ENCODE results near the gene FZR1.

The FZR1 gene

DNA sequence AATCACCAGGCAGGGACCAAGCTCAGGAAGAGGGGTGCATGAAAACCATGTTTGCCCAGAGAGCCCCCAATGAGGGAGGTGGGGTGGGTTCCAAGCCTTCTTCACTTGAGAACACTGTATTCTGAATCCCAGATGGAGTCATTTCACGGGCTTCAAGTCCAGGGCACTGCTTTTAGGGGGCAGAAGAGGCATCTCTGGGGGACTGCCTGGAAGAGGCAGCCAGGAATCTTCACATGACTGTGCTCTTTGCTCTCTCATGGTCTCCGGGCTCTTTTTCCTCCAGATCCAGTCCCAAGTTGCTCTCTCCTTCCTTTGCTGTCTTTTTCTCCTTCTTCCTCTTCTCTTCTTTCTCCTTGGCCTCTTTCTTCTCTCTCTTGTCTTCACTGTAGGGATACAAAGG is 31.5 kb upstream of the FZR1 start:
- no peak for DNase-seq

DNA sequence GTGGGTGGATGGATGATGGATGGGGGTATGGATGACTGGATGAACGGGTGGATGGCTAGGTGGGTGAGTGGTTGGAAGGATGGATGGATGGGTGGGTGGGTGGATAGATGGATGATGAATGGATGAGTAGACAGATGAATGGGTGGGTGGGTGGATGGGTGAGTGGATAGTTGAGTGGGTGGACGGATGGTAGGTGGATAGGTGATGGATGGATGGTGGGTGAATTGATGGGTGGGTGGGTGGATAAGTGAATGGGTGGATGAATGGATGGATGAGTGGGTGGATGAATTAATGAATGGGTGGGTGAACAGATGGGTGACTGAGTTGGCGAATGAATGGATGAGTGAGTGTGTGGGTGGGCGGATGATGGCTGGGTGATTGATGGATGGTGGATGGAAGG is 30.7 kb upstream of the FZR1 start:
- DNase-seq: no peak

DNA sequence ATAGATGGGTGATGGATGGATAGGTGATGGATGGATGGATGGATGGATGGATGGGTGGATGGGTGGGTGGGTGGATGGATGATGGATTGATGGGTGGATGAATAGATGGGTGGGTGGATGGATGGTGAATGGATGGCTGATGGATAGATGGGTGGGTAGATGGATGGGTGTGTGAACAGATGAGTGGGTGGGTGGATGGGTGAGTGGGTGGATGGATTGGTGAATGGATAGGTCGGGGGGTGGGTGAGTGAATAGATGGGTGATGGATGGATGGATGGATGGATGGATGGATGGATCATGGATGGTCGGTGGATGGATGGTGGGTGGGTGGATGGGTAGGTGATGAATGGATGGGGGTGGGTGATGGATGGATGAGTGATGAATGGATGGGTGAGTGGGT is 29.3 kb upstream of the FZR1 start:
- DNase-seq: no peak

DNA sequence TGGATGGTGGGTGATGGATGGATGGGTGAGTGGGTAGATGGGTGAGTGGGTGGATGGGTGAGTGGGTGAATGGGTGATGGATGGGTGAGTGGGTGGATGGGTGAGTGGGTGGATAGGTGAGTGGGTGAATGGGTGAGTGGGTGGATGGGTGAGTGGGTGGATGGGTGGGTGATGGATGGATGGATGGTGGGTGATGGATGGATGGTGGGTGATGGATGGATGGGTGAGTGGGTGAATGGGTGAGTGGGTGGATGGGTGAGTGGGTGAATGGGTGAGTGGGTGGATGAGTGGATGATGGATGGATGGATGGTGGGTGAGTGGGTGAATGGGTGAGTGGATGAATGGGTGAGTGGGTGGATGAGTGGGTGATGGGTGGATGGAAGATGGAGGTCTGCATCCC is 28.6 kb upstream of the FZR1 start:
- DNase-seq: no peak

DNA sequence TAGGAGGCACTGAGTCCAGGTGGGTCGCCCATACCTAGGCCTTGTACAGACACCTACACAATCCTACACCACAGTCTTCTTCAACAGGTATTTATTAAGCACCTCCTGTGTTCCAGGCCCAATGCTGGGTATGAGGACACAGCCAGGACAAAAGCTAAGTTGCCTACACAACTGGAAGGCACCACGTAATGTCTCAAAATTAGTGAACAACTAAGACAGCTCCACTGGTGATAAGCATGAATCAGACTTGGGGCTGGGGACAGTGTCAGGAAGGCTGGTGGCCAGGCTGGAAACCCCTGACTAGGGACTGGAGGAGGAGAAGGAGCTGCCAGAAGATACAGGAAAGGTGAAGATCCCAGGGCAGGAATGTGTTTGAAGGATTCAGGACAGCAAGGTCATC is 28.2 kb upstream of the FZR1 start:
- DNase-seq: no peak

DNA sequence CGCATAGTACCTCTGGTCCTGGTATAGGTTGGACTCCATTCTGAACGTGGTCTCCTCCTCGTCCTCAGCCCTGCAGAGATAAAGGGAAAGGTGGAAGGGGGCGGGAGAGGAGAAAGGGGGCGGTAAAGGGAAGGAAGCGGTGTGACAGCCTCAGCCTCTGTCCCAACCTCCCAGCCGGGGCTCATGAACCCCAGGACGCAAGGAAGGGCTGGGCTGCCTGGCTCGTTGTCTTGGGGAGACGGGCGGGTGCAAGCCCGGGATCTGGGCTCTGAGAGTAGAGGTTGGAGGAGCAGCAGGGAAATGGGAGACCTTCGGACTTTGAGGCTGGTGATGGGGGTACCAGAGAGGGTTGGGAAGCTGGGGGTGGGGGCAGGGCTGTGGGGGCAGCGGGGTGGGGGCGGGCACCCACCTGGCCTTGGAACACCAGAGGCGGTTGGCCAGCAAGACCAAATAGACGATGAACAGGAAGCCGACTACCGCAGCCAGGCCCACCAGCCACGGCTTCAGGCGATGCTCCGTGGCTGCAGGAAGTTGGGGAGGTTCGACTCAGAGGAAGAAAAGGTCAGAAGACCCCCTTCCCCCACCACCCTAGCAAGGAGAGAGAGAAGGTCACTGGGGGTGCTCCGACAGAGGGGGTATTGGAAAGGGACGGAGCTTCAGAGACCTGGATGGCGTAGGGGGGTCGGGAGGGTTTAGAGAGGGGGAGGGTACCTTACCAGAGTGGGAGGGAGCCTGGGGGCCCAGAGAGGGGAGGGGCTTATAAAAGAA is 27.5 kb upstream of the FZR1 start:
- DNase-seq: peak; percentile 55

DNA sequence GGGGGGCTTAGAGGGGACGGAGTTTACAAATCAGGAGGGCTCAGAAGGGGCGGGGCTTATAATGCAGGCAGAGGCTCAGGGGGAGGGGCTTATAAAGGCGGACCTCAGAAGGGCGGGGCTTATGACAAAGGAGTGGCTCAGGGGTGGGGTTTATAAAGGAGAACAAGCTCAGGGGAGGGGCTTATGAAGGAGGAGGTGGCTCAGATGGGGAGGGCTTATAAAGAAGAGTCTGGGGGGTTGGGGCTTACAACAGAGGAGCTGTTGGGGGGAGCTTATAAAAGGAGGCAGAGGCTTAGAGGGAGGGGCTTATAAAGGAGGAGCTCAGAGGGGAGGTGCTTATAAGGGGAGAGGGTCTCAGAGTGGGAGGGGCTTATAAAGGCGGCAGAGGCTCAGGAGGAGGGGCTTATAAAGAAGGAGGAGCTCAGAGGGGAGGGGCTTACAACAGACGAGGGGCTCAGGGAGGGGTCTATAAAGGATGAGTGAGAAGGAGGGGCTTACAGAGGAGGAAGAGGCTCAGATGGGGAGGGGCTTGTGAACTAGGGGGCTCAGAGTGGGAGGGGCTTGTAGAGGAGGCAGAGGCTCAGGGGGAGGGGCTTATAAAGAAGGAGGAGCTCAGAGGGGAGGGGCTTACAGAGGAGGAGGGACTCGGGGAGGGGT is 26.8 kb upstream of the FZR1 start:
- DNase-seq: peak; percentile 74

DNA sequence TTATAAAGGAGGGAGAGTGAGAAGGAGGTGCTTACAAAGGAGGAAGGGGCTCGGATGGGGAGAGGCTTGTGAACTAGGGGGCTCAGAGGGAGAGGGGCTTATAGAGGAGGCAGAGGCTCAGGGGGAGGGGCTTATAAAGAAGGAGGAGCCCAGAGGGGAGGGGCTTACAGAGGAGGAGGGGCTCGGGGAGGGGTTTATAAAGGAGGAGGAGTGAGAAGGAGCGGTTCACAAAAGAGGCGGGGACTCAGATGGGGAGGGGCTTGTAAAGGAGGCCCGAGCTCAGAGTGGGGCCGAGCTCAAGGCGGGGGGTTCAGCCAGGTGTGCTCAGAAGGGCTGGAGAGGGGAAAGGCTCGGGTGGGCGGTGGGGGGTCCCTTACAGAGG is 26.3 kb upstream of the FZR1 start:
- DNase-seq: peak; percentile 71

DNA sequence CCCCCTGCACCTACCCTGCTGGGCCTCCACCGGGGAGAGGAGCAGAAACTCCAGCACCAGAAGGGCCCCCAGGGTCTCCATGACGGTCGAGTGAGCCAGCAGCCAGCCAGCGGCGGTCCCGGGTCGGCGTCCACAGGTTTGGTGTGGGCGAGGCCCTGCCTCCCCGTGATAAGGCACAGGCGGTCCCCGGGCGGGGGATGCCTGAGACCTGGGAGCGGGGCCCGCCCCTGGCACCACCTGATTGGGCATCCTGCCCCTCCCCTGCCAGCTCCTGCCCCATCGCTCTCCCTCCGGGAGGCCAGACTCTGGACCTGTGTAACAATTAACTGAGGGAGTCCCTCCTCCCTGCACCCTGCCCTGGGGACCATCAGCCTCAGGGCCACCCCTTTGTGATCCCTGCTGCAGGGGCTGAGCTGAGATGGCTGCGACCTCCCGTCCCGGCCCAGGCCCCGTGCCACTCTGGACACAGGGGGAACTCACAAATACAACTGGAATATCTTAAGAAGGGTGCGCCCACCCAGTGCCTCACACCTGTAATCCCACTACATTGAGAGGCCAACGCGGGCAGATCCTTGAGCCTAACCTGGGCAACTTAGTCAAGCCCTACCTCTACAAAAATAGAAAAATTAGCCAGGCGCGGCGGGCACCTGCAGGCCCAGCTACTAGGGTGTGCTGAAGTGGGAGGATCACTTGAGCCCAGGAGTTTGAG is 25.6 kb upstream of the FZR1 start, which contains the start of gene SMIM24:
SMIM24 (minus strand) TSS at position 143 of the 709 bp plus-strand sequence; CDS start at position 81, 62 bp downstream.
- peak; percentile 67 for DNase-seq

DNA sequence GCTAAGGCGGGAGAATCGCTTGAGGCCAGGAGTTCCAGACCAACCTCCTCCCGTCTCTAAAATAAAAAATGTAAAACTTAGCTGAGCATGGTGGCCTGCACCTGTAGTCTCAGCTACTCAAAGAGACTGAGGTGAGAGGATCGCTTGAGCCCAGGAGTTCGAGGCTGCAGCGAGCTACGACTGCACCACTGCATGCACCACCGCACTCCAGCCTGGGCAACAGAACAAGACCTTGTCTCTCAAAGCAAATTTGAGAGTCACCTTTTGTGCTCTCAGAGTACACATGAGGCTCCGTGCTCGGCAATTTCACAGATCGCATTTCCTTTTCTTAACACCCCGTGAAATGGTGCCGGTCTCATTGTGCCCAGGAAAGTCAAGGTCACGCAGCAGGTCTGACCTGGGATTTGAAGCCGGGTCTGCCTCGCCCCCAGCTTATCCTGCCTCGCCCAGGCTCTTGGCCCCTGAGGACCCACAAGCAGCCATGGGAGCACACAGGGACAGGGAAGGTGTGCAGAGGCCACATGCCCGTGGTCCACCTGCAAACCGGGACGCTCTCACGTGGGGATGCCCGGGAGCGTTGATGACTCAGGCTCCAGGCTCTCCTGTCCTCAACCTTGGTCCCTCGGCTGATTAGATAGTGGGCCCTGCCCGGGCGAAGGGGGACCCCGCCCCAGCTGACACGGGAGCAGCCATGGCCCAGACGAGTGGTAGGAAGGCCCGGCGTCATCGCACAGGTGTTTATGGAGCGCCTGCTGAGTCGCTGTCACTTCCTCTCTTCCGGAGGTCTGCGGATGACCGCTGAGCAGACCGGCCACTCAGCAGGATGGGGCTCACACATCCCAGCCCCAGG is 24.6 kb upstream of the FZR1 start:
- DNase-seq: no peak

DNA sequence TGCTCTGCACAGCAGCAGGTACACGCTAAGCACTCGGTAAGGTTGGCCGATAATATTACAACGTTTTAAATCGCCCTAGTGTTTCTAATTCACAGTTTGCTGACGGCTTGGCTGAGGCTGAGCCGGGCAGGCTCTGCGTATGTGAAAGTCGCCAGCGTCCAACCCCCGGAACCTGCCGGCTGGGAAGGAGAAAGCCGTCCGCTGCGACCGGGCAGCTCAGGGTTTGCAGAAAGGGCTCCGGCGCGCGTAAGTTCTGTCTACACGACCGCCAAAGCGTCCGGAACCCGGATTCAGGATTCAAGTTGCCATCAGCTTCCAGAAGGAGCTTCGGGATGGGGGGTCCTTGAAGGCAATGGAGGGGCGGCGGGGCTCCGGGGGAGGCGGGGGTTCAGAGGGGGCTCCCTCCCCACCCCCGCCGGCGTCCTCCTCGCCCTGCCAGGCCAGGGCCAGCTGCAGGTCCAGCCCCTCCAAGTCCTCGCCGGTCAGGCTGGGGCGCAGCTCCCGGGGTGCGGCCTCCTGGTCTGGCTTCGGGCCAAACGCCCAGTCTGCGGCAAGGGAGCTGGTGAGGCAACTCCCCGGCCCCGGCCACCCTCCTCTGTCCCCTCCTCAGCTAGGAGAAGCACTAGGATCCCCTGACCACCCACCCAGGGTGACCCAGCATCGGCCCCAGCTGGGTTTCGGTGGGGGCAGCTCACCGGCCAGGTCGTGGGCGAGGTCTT is 23.4 kb upstream of the FZR1 start:
- DNase-seq: peak; percentile 54

DNA sequence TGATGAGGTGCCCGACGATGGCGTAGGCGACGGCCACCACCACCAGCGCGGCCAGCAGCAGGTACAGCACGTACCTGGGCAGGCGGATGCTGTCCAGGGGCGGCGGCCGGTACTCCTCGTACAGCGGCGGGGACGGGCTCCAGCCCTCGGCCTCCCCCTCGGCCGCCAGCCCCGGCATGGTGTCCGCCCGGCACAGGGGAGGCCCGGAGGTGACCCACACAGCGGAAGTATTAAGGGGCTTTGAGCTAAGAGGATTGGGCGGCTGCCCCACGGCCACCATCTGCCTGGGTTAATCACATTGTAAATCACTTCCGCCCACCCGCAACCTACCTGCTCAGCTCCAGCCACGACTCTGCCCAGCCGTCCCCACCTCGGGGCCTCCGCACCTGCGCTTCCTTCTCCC is 22.9 kb upstream of the FZR1 start, which contains the start of gene SMIM44:
SMIM44 (minus strand) TSS at position 216 of the 403 bp plus-strand sequence; CDS start at position 178, 38 bp downstream.
- peak; percentile 74 for DNase-seq

DNA sequence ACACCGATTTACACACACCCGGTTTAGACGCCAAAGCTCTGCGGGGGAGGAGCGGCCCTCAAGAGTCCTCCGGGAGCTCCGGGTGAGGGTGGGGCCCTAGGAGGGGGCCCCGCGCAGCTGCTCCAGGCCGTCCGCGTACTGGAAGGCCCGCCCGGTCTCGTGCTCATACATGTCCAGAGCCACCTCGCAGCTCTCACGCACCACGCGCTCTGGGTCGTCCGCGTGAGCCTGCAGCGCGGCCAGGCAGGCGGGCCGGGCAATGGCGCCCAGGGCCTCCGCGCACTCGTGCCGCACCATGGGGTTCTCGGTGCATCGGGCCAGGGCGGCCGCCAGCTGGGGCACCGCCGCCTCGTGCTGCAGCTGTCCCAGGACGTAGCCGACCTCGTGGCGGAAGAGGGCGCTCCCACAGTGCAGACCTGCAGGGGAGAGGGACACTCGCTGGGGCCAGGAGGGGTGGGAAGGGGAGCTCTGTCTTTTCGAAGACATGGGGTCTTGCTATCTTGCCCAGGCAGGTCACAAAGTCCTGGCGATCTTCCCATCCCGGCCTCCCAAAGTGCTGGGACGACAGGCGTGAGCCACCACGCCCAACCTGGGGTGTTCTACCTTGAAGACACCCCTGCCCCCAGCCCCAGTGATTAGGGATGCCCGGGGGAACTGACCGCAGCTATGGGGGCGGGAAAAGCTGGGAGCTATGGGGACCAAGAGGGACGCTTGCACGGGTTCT is 14.6 kb upstream of the FZR1 start:
- DNase-seq: no peak

DNA sequence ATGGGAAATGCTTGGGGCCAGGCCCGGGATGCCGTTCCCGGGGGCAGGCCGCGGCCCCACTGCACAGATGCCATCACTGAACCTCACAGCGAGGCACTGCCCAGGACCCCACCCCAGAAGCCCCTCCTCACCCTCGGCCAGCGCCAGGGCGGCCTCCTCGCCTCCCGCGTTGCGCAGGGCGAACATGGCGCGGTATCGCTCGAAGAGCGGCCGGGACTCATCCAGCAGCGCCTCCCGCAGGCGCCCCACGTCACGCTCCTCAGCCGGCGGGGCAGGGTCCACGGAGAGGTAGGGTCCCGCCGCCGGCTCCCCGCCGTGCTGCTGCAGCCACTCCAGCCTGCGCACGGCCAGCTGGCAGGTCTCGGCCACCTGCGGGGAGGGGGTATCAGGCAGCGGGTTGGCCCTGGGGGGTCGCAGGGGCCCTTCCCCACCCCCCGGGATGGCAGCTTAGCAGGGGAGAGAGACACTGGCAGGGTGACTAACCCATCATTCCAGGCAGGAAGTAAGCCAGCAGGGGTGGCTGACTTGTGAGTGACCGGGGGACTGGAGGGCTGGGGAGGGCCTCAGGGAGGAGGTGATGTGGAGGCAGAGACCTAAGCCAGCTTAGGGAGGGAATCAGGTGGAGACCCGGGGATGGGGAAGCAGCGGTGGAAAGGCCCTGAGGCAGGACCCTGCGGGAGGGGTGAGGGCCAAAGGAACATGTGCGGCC is 13.8 kb upstream of the FZR1 start:
- DNase-seq: no peak

DNA sequence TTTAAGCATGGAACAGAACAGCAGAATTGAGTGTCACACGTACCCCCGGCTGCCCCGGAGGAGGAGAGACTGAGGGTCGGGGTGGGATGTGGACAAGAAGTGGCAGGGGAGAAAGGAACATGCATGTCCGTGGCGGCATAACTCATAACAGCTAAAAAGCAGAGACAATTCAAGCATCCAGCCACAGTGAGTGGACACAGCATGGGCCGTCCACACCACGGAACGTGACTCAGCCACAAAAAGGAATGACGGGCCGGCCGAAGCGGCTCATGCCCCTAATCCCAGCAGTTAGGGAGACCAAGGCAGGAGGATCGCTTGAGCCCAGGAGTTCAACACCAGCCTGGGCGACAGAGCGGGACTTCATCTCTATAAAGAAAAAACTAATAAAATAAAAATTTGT is 13.2 kb upstream of the FZR1 start:
- no peak for DNase-seq

DNA sequence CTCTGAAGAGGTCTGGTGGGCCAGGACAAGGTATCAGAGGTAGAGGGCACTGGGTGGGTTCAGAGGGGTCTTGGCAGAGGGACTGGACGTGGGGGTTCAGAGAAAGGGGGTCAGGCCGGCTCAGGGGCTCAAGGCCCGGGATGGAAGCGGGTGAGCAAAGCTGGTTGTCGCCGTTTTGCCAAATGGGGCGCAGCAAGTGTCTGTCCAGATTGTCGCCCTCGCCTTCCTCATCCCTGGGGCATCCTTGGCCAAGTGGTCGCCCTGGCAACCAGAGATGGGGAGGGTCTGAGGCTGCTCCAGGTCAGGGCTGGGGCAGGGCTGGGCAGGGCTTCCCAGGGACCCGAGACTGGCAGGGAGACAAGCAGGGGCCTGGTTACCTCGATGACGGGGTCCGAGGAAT is 12.5 kb upstream of the FZR1 start:
- no peak for DNase-seq

DNA sequence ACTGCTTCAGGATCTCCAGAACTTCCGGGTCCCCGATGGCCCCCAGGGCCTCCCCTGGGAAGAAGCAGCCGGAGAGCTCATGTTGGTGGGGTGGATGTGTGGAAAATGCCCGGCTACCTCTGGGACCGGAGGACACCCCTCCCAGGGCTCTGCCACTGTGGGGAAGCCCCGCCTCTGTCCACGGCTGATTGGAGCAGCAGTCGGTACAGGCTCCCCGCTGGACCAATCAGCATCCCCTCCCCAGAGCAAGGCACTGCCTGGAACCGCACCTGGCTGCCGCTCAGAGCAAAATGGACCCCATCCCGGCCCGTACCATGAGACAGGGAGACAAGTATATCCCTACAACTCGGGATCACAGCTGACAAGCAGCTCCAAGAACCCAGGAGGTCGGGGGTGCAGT is 12.1 kb upstream of the FZR1 start:
- DNase-seq: no peak

DNA sequence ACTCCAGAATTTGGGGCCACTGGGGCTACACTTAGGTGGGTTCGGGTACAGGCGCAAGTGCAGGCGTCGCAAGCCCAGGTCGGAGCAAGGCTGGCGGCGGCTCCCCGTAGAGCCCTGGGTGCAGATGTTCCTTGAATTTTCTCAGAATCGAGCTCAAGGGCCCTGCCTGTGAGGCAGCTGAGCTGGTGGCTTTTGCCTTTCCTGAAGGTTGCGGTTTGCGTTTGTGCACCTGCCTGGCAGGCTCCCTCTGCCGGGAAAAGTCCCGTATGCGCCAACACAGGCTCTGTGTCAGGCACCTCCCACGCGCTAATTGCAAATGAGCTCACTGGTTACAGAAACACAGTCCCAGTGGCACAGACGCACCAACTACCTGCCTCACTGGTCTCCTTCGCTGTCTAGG is 11.6 kb upstream of the FZR1 start:
- DNase-seq: no peak

DNA sequence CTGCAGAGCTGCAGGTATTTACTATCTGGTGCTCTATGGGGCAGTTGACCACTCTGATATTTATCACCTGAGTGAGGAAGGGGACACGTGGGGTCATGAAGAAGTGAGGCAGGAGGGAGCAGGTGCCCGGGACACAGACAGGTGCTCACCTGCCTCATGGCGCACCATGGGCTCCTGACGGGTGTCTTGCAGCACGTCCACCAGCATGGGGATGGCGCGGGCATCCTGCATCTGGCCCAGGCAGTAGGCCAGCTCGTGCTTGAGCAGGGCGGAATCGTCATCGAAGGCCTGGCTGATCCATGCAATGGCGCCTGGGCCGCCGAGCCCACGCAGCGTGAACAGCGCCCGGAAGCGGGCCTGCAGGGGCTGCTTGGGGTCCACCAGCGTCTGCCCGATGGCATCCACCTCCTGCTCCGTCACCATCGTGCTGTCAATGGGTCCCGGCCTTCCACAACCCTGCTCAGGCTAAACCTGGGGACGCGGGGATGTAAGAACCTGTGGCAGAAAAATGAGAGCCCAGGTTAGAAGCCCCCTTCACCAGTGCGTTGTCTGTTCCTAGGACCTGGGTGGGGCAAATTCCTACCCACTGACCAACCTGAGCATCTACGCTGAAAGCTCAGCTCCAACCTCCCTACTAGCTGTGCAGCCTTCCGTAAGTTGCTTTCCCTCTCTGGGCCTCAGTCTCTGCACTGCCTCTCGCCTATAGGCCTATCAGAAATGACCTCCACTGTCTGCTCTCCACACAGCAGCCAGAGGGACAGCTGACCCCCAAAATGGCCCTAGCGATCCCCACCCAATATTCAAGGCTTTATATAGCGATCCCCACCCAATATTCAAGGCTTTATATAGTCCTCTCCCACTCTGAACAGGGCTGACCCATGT is 9.5 kb upstream of the FZR1 start:
- no peak for DNase-seq
